Astrocyte of the spinal cord (primary cell): ENCODE results near the gene MGLL.

ENCODE experiments used
- DNase-seq: peaks from one replicate; pipeline ENCODE4 v3.0.0; 2011; ENCODE audit warnings: low read depth, low spot score
- H3K4me3 ChIP-seq: 2 replicates; pipeline ENCODE4 v1.5.1; 2011; ENCODE audit warnings: low read depth, mild to moderate bottlenecking, low read length, moderate library complexity
- in situ Hi-C: cut with HindIII; loops from 2 replicates; pipeline ENCODE4 v1.10.0; 2017; ENCODE audit warnings: low sequenced_read_pairs
- TF ChIP-seq, protein P1 (sequence below): IDR thresholded peaks from 2 replicates; pipeline ENCODE4 v1.5.1; 2012; ENCODE audit warnings: low read depth, mild to moderate bottlenecking, low read length, inconsistent platforms

MGLL gene

DNA sequence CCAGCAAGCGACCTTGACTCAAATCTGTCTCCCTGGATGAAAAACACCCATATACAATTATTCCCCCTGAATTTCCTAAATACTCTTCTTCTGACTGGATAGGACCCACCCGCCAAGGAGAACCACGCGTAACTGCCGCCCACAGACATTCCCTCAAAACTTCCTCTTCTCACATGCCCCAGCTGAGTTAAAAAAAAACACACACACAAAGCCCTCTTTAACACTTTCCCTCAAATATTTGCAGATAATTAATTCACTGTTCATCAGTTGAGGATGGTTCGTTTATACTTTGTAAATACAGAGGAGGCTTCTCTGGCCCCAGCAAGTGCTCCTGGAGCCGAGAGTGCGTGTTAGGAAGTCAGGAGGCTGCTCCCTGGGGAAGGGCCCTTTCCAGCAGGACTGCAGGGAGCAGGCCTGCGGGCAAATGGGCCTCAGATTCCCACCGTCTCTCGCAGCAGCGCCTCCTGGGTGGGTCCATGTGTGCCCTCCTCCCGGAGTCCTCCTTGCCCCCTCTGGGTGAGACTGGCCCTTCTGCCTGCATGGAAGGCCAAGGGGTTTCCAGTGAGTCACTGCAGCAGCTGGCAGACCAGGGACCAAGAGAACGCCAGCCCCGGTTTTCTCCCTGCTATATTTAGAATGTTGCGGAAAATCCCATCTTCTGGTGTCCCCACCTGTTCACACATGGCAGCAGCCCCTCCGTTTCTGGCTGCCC is 46.8 kb downstream of the MGLL start:
- TF ChIP-seq, protein P1, sequence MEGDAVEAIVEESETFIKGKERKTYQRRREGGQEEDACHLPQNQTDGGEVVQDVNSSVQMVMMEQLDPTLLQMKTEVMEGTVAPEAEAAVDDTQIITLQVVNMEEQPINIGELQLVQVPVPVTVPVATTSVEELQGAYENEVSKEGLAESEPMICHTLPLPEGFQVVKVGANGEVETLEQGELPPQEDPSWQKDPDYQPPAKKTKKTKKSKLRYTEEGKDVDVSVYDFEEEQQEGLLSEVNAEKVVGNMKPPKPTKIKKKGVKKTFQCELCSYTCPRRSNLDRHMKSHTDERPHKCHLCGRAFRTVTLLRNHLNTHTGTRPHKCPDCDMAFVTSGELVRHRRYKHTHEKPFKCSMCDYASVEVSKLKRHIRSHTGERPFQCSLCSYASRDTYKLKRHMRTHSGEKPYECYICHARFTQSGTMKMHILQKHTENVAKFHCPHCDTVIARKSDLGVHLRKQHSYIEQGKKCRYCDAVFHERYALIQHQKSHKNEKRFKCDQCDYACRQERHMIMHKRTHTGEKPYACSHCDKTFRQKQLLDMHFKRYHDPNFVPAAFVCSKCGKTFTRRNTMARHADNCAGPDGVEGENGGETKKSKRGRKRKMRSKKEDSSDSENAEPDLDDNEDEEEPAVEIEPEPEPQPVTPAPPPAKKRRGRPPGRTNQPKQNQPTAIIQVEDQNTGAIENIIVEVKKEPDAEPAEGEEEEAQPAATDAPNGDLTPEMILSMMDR: no peak
- in situ Hi-C loops: no loop called here
- H3K4me3 ChIP-seq: no peak overlapping the region

DNA sequence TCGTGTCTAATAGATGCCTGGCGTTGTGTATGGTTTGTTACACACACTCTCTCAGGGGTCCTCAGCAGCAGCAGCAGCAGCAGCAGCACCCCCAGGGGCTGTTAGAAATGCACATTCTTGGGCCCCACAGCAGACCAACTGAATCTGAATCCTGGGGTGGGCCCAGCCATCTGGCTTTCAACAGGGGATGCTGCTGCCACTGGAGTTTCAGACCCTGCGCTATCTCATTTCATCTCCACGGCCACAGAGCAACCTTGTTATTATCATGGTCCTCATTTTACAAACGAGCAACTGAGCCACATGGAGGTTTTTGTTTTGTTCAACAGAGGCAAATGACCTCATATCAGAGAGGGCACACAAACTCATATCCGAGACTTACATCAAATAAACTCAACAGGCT is 47.7 kb downstream of the MGLL start:
- no peak for DNase-seq
- H3K4me3 ChIP-seq: no peak overlapping the region
- TF ChIP-seq, protein P1: no peak
- in situ Hi-C loops: no loop called here

More for the DNA sequence above, 46.8 kb downstream of the MGLL start:
- peak; percentile 73 for DNase-seq

DNA sequence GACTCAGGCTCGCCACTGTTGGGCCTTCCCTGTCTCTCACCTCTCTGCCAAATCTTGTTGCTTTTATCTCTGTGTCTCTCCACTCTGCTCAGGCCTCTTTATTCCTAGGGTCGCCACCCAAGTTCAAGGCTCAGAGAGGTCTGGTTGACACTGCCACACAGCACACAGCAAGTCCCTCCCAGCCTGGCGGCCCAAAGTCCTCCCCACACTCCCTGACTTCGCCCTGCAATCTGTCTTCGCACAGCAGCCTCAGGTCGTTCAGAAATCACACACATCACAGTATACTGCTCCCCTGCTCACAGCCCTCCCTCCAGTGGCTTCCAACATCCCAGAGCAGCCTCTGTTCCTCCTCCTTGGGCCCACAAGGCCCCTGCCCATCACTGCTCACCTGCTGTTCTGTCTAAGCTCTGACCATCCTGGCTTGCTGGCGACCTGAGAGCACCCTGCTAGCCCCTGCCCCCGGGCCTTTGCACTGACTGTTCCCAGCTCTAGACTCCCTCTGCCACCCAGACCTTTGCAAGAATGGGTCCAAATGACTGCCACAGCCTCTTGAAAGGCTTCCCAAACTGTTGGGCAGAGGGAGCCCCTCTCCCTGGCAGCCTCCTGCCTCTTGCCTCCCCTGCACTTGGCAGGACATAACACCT is 48.4 kb downstream of the MGLL start:
- TF ChIP-seq, protein P1: no peak
- in situ Hi-C loops: no loop called here

DNA sequence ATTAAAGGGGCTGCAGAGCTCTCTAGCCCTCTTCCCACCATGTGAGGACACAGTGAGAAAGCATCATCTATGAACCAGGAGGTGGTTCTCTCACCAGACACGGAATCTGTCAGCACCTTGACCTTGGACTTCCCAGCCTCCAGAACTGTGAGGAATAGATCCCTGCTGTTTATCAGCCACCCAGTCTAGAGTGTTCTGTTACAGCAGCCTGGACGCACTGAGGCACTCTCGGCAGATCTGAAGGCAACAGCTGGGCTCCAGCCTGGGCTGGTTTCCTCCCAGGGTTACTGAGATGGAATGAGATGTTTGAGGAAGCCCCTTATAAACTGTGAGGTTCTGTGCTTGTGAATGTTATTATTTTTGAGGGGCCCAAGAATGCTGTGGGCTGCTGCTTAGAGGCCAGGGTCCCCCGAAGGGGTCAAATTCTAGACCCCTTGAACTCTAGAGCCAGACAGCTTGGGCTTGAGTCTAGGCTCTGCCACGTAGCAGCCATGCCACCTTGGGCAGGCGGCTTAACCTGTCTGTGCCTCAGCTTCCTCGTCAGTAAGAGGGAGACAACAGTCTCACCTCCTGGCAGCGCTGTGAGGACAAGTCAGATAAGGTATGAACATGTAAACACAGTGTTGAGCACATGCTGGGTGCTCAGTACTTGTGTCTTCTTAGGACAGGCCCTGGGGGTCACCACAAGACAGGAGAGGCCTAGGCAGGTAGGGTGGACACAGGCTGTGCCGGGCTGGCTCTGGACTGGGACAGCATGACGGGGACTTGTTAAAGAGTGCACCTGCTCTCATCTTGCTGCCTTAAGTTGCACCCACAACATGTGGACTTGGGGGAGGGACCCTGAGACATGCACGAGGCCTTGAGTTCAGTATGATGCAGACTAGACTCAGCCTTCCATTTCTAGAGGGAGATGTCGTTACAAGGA is 49.2 kb downstream of the MGLL start:
- no peak overlapping the region for H3K4me3 ChIP-seq
- no peak for DNase-seq
- in situ Hi-C loops: no loop called here
- TF ChIP-seq, protein P1: no peak

More for the DNA sequence above, 48.4 kb downstream of the MGLL start:
- no peak for DNase-seq
- H3K4me3 ChIP-seq: no peak overlapping the region

DNA sequence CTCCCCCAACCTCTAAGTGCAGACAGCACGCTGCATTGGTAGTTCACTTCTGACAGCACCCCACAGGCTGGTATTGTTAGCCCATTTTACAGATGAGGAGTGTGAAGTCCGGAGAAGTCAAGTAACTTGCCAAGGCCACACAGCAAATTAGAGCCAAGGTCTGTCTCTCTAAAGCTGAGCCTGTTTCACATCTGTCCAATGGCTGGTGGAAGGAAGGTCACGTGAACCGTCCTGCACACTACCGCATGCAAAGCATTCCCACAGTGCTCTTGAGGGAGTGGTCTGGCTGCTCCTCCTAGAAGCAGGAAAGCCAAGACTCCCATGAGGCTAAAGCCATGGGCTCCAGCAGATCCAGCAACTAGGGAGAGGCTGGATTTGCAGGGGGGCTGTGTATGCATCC is 50.0 kb downstream of the MGLL start:
- TF ChIP-seq, protein P1: no peak
- DNase-seq: no peak
- in situ Hi-C loops: no loop called here
- no peak overlapping the region for H3K4me3 ChIP-seq

DNA sequence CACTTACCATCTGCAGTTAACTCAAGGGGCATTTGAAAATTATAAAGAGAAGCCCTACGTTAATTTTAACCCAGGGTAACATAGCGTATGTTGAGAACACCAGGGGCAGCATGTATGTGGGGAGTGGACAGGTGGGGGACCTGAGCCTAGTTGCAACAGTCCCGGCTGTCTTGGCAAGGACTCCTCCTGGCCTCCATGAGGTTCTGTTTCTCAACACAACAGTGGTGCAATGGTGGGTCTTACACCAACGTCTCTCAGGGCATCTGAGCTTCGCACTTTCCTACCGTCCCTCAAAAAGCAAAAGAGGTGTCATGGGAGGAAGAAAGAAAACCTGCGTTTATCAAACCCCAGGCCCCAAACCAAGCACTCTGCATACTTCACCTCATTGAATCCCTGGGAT is 50.6 kb downstream of the MGLL start:
- no peak overlapping the region for H3K4me3 ChIP-seq
- DNase-seq: no peak
- TF ChIP-seq, protein P1: no peak
- in situ Hi-C loops: no loop called here
